ENCODE data around the gene GAS7.
"Not testable (repeated sequence)": the region's sequence is repeated elsewhere in the genome, so short reads cannot be mapped to it uniquely, and the experiment has no call there.

Gene GAS7

GRCh38 chr17:9926150-9926804, 272.1 kb downstream of the GAS7 start:
- H3K4me3 ChIP-seq (ENCODE audit: extremely low read depth, insufficient read depth, low read length, poor library complexity, severe bottlenecking), result no peak overlapping the region
- H3K9me3 ChIP-seq (ENCODE audit: control insufficient read depth, low read length), result no peaks in the 10 kb centered on the region
- H3K36me3 ChIP-seq (ENCODE audit: control insufficient read depth, insufficient read depth, low read length), result no peaks in the 10 kb centered on the region
- 91 to 94% methylated on average over 13 to 21 of the region's 21 CpGs for WGBS, 2 experiments (ENCODE audit: insufficient coverage in 2 of 2)
- H3K27ac ChIP-seq (ENCODE audit: low read depth, low read length, severe bottlenecking), result no peak overlapping the region
- no peaks in the 10 kb centered on the region for H3K4me1 ChIP-seq (ENCODE audit: control insufficient read depth, insufficient read depth, low read length, poor library complexity, severe bottlenecking)

- Histone ChIP-seq H3K4me3 (ENCODE audit: extremely low read depth, insufficient read depth, low read length, poor library complexity, severe bottlenecking) (no peak overlapping the region), H3K4me1 (ENCODE audit: control insufficient read depth, insufficient read depth, low read length, poor library complexity, severe bottlenecking) (no peaks in the 10 kb centered on the region), H3K27ac (ENCODE audit: low read depth, low read length, severe bottlenecking) (no peak overlapping the region), H3K36me3 (ENCODE audit: control insufficient read depth, insufficient read depth, low read length) (no peaks in the 10 kb centered on the region), H3K9me3 (ENCODE audit: control insufficient read depth, low read length) (no peaks in the 10 kb centered on the region)
- WGBS, 2 experiments (ENCODE audit: insufficient coverage in 2 of 2), result 87 to 93% methylated on average over 7 to 8 of the region's 11 CpGs
These were observed 272.9 kb downstream of the GAS7 start for GRCh38 chr17:9925457-9925856.

DNA sequence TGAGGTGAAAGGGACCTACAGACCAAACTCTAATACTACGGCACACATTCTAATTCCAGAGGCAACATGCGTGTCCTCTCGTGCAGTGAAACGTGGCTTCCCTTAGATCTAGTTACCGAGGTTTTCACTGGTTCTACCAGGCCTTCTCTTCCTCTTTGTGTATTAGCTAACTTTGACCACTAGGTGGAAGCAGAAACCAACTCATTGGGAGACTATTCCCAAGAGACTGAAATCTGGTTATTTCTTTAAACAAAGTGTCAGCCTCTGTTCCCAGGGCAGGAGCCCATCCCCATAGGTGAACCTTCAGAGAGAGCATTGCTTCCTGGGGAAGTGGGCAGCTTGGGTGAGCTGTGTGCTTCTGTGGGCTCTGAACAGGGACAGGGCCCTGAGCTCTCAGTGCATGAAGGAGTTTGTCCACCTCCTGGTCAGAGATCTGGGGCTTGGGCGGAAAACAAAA, 273.6 kb downstream of the GAS7 start:
- Histone ChIP-seq H3K27ac (ENCODE audit: low read depth, low read length, severe bottlenecking) (no peak overlapping the region), H3K4me1 (ENCODE audit: control insufficient read depth, insufficient read depth, low read length, poor library complexity, severe bottlenecking) (no peaks in the 10 kb centered on the region), H3K36me3 (ENCODE audit: control insufficient read depth, insufficient read depth, low read length) (peaks cover 3% of the 10 kb centered on the region), H3K4me3 (ENCODE audit: extremely low read depth, insufficient read depth, low read length, poor library complexity, severe bottlenecking) (no peak overlapping the region), H3K9me3 (ENCODE audit: control insufficient read depth, low read length) (no peaks in the 10 kb centered on the region)
- WGBS, 2 experiments (ENCODE audit: insufficient coverage in 2 of 2), result 35 to 47% methylated on average over 4 to 5 of the region's 6 CpGs

- Histone ChIP-seq H3K4me3 (ENCODE audit: extremely low read depth, insufficient read depth, low read length, poor library complexity, severe bottlenecking) (no peak overlapping the region), H3K9me3 (ENCODE audit: control insufficient read depth, low read length) (no peaks in the 10 kb centered on the region), H3K36me3 (ENCODE audit: control insufficient read depth, insufficient read depth, low read length) (peaks cover 20% of the 10 kb centered on the region), H3K27ac (ENCODE audit: low read depth, low read length, severe bottlenecking) (no peak overlapping the region), H3K4me1 (ENCODE audit: control insufficient read depth, insufficient read depth, low read length, poor library complexity, severe bottlenecking) (no peaks in the 10 kb centered on the region)
- WGBS, 2 experiments (ENCODE audit: insufficient coverage in 2 of 2), result 91 to 98% methylated on average over 6 to 9 of the region's 14 CpGs
These were observed 276.2 kb downstream of the GAS7 start for GRCh38 chr17:9922012-9922848.

DNA sequence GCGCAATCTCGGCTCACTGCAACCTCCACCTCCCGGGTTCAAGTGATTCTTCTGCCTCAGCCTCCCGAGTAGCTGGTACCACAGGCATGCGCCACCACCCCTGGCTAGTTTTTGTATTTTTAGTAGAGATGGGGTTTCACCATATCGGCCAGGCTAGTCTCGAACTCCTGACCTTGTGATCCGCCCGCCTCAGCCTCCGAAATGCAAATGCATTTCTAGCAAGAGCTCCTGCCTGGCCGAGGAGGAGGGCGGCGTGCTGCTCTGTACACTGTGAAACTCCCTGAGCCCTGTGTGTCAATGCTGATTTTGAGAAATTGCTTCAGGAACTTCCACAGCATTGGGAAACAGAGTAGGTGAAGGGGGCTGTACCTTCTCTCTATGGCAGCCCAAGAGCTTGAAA, 277.2 kb downstream of the GAS7 start:
- not testable (repeated sequence) for H3K9me3 ChIP-seq (ENCODE audit: control insufficient read depth, low read length); H3K4me1 ChIP-seq (ENCODE audit: control insufficient read depth, insufficient read depth, low read length, poor library complexity, severe bottlenecking); H3K27ac ChIP-seq (ENCODE audit: low read depth, low read length, severe bottlenecking); H3K4me3 ChIP-seq (ENCODE audit: extremely low read depth, insufficient read depth, low read length, poor library complexity, severe bottlenecking)
- WGBS, 2 experiments (ENCODE audit: insufficient coverage in 2 of 2), result 82 to 94% methylated on average over 7 to 11 of the region's 13 CpGs
- H3K36me3 ChIP-seq (ENCODE audit: control insufficient read depth, insufficient read depth, low read length), result peaks cover 28% of the 10 kb centered on the region

GRCh38 chr17:9918804-9919352, 279.5 kb downstream of the GAS7 start:
- no peaks in the 10 kb centered on the region for H3K9me3 ChIP-seq (ENCODE audit: control insufficient read depth, low read length)
- no peak overlapping the region for H3K4me3 ChIP-seq (ENCODE audit: extremely low read depth, insufficient read depth, low read length, poor library complexity, severe bottlenecking)
- no peaks in the 10 kb centered on the region for H3K4me1 ChIP-seq (ENCODE audit: control insufficient read depth, insufficient read depth, low read length, poor library complexity, severe bottlenecking)
- 89 to 100% methylated on average over 1 to 5 of the region's 5 CpGs for WGBS, 2 experiments (ENCODE audit: insufficient coverage in 2 of 2)
- peaks cover 42% of the 10 kb centered on the region for H3K36me3 ChIP-seq (ENCODE audit: control insufficient read depth, insufficient read depth, low read length)
- H3K27ac ChIP-seq (ENCODE audit: low read depth, low read length, severe bottlenecking), result no peak overlapping the region

GRCh38 chr17:9918352-9918751, 280.1 kb downstream of the GAS7 start:
- H3K27ac ChIP-seq (ENCODE audit: low read depth, low read length, severe bottlenecking), result no peak overlapping the region
- 86 to 90% methylated on average over 5 to 7 of the region's 8 CpGs for WGBS, 2 experiments (ENCODE audit: insufficient coverage in 2 of 2)
- no peak overlapping the region for H3K4me3 ChIP-seq (ENCODE audit: extremely low read depth, insufficient read depth, low read length, poor library complexity, severe bottlenecking)
- H3K9me3 ChIP-seq (ENCODE audit: control insufficient read depth, low read length), result no peaks in the 10 kb centered on the region
- H3K36me3 ChIP-seq (ENCODE audit: control insufficient read depth, insufficient read depth, low read length), result peaks cover 42% of the 10 kb centered on the region
- no peaks in the 10 kb centered on the region for H3K4me1 ChIP-seq (ENCODE audit: control insufficient read depth, insufficient read depth, low read length, poor library complexity, severe bottlenecking)

- H3K27ac ChIP-seq (ENCODE audit: low read depth, low read length, severe bottlenecking), result no peak overlapping the region
- H3K9me3 ChIP-seq (ENCODE audit: control insufficient read depth, low read length), result no peaks in the 10 kb centered on the region
- 94 to 98% methylated on average over 14 to 19 of the region's 19 CpGs for WGBS, 2 experiments (ENCODE audit: insufficient coverage in 2 of 2)
These were observed 280.6 kb downstream of the GAS7 start for GRCh38 chr17:9917801-9918200.

GRCh38 chr17:9917131-9917530, 281.3 kb downstream of the GAS7 start:
- no peaks in the 10 kb centered on the region for H3K9me3 ChIP-seq (ENCODE audit: control insufficient read depth, low read length)
- no peaks in the 10 kb centered on the region for H3K4me1 ChIP-seq (ENCODE audit: control insufficient read depth, insufficient read depth, low read length, poor library complexity, severe bottlenecking)
- 92 to 96% methylated on average over 11 of the region's 13 CpGs for WGBS, 2 experiments (ENCODE audit: insufficient coverage in 2 of 2)
- no peak overlapping the region for H3K4me3 ChIP-seq (ENCODE audit: extremely low read depth, insufficient read depth, low read length, poor library complexity, severe bottlenecking)
- H3K27ac ChIP-seq (ENCODE audit: low read depth, low read length, severe bottlenecking), result no peak overlapping the region
- H3K36me3 ChIP-seq (ENCODE audit: control insufficient read depth, insufficient read depth, low read length), result peaks cover 42% of the 10 kb centered on the region

More at GRCh38 chr17:9917801-9918200, 280.6 kb downstream of the GAS7 start:
- Histone ChIP-seq H3K4me1 (ENCODE audit: control insufficient read depth, insufficient read depth, low read length, poor library complexity, severe bottlenecking) (no peaks in the 10 kb centered on the region), H3K36me3 (ENCODE audit: control insufficient read depth, insufficient read depth, low read length) (peaks cover 42% of the 10 kb centered on the region), H3K4me3 (ENCODE audit: extremely low read depth, insufficient read depth, low read length, poor library complexity, severe bottlenecking) (no peak overlapping the region)

DNA sequence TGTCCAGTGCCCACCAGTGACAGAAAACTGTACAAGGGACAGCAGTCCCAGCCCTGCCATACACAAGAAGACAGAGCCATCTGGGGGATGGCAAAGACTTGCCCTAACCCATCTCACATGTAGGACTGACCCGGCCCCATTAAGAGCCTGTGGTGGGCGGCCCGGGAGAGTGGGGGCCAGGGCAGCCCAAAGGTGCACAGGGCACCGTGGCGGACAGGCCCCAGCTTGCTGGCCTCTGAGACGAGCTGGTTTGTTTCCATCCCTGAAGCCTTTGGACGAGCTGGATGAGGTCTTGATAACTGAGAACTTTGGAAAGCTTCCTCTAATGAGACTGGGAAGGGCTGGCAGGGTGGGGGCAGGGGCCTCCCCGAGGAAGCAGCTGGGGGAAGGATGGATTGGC, 282.3 kb downstream of the GAS7 start:
- no peaks in the 10 kb centered on the region for H3K4me1 ChIP-seq (ENCODE audit: control insufficient read depth, insufficient read depth, low read length, poor library complexity, severe bottlenecking)
- peaks cover 42% of the 10 kb centered on the region for H3K36me3 ChIP-seq (ENCODE audit: control insufficient read depth, insufficient read depth, low read length)
- no peaks in the 10 kb centered on the region for H3K9me3 ChIP-seq (ENCODE audit: control insufficient read depth, low read length)
- H3K27ac ChIP-seq (ENCODE audit: low read depth, low read length, severe bottlenecking), result no peak overlapping the region
- 93 to 96% methylated on average over 8 of the region's 8 CpGs for WGBS, 2 experiments (ENCODE audit: insufficient coverage in 2 of 2)
- H3K4me3 ChIP-seq (ENCODE audit: extremely low read depth, insufficient read depth, low read length, poor library complexity, severe bottlenecking), result no peak overlapping the region
